AG04449 (cell line): Measurements from ENCODE around the gene NRAS.

Experiments
- CTCF ChIA-PET: fragments of 350-600 bp; formaldehyde crosslinking; extraction: SDS; loops from one replicate; lab custom pipeline; 2021; ENCODE audit warnings: antibody characterized with exemption; lab: Yijun Ruan, JAX
- POLR2A ChIA-PET: fragments of 400-600, 350-600 bp; formaldehyde crosslinking; extraction: SDS; loops from one replicate; lab custom pipeline; 2020; ENCODE audit warnings: antibody characterized with exemption, inconsistent platforms; lab: Yijun Ruan, JAX
- DNase-seq: peaks from one replicate; pipeline ENCODE4 v3.0.0-alpha.2; 2010; ENCODE audit warnings: low read depth, low spot score
- H3K4me3 ChIP-seq: 2 replicates; pipeline ENCODE4 v1.5.1; 2011; ENCODE audit warnings: low read depth, mild to moderate bottlenecking, control low read depth, low read length
- TF ChIP-seq, protein P1 (sequence below): IDR thresholded peaks from one replicate; pipeline ENCODE4 v1.5.1; 2011; ENCODE audit warnings: mild to moderate bottlenecking, moderate library complexity, low read length, control low read depth, inconsistent platforms; ENCODE audit not compliant: insufficient read depth; ENCODE audit errors: missing control alignments

Gene NRAS

DNA sequence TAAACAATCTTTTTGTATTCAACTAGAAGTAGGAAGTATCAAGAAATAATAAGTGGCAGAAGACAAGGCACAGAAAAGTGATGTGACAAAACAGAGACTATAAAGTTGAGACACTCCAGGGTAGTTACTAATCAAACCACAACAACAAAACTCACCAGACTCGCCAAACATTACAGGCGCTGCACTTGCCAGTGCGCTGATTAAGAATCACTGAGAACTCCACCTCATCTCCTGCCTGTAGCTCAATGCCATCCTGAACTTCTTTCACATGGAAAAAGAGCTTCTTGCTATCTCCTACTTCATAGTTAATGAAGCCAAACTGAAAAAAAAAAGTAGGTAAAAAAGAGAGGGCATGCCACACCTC, 2.8 kb upstream of the NRAS start:
- ChIA-PET POLR2A (interaction anchor here (0.8 kb wide), 1 partner anchor 37 kb away, joined by 3 read pairs; no protein-coding TSS in a partner anchor), CTCF (interaction anchor here (1.5 kb wide), 1 partner anchor 11 kb away, joined by 4 read pairs; no protein-coding TSS in a partner anchor)
- no peak for DNase-seq
- H3K4me3 ChIP-seq, result no peak overlapping the region
- TF ChIP-seq, protein P1, sequence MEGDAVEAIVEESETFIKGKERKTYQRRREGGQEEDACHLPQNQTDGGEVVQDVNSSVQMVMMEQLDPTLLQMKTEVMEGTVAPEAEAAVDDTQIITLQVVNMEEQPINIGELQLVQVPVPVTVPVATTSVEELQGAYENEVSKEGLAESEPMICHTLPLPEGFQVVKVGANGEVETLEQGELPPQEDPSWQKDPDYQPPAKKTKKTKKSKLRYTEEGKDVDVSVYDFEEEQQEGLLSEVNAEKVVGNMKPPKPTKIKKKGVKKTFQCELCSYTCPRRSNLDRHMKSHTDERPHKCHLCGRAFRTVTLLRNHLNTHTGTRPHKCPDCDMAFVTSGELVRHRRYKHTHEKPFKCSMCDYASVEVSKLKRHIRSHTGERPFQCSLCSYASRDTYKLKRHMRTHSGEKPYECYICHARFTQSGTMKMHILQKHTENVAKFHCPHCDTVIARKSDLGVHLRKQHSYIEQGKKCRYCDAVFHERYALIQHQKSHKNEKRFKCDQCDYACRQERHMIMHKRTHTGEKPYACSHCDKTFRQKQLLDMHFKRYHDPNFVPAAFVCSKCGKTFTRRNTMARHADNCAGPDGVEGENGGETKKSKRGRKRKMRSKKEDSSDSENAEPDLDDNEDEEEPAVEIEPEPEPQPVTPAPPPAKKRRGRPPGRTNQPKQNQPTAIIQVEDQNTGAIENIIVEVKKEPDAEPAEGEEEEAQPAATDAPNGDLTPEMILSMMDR, result no peak

DNA sequence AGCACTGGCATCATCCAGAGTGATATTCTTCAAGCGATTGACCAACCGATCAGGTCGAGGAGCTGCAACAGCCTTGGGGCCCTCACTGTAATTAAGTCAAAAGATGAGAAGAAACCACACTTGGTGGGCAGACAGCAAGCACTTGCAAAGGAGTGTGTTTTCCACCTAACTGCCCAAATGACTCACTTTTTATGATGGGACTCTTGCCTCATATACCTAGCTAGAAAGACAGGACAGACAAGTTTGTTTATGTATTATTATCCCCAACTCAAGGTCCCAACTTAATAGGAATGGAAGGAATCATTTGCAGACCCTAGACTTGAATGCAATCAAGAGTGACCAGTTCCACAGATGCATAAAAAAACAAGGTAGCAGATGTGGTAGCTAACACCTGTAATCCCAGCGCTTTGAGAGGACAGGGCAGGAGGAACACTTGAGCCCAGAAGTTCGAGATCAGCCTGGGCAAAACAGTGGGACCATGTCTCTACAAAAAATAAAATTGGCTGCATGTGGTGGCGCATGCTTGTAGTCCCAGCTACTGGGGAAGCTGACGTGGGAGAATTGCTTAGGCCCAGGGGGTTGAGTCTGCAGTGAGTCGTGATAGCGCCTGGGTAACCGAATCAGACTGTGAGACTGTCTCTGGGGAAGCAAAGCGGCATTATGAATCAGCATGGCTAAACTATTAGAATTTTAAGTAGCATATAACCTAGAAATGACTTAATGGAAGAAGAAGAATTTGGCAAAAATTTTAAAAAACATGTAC, 2.3 kb upstream of the NRAS start:
- ChIA-PET CTCF (interaction anchor here (1.5 kb wide), 1 partner anchor 12 kb away, joined by 4 read pairs; no protein-coding TSS in a partner anchor), POLR2A (no interaction called here)
- no peak overlapping the region for H3K4me3 ChIP-seq
- DNase-seq, result peak; percentile 28
- TF ChIP-seq, protein P1, result no peak

GRCh38 chr1:114715952-114716303, 643 bp downstream of the NRAS start:
- TF ChIP-seq, protein P1, result no peak
- H3K4me3 ChIP-seq, result peak overlapping the region; percentile 93
- ChIA-PET CTCF (interaction anchor here (0.8 to 2.9 kb wide), 5 partner anchors 13 to 396 kb away, joined by 3 to 10 read pairs (median 3); partner anchors contain the start of gene DENND2C), POLR2A (no interaction called here)
- no peak for DNase-seq

GRCh38 chr1:114712977-114713376, 3.6 kb downstream of the NRAS start:
- no peak overlapping the region for H3K4me3 ChIP-seq
- DNase-seq, result no peak
- ChIA-PET POLR2A (no interaction called here), CTCF (no interaction called here)
- TF ChIP-seq, protein P1, result no peak

- ChIA-PET CTCF (no interaction called here), POLR2A (no interaction called here)
- no peak overlapping the region for H3K4me3 ChIP-seq
- DNase-seq, result no peak
- TF ChIP-seq, protein P1, result no peak
These were observed 6.2 kb downstream of the NRAS start for GRCh38 chr1:114710360-114710759.

DNA sequence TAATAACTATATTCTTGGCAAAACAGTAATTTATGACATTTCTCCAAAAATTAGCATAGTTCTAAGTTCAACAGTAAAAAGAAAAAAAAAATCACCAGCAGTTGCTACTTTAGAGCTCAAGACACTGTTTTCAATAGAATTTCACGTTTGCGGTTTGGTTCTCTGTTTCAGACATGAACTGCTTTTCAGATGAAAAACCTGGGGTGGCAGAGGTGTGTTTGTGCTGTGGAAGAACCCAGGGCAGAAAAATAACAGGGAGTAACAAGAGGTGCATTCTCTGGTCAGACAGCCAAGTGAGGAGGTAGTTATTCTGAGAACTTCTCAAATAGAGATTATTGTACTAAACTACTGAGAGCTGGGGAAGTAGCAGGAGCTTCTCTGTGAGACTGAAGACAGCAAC, 9.0 kb downstream of the NRAS start:
- POLR2A ChIA-PET, result no interaction called here

More for the DNA sequence above, 9.0 kb downstream of the NRAS start:
- H3K4me3 ChIP-seq, result no peak overlapping the region
- DNase-seq, result no peak
- CTCF ChIA-PET, result interaction anchor here (1.3 kb wide), 1 partner anchor 10 kb away, joined by 3 read pairs; no protein-coding TSS in a partner anchor
- TF ChIP-seq, protein P1, result no peak
